Stimulated activated CD8-positive, alpha-beta memory T cell treated with anti-CD3 and anti-CD28 coated beads, Interleukin-7, amount 100 ng/mL, for 24 hours (primary cell): ENCODE data around the gene SEMA7A.
A peak's percentile ranks its signal among the peaks of the same experiment; 100 is the strongest.

Source experiments
- DNase-seq: peaks from one replicate; pipeline ENCODE4 v3.0.0-alpha.2; 2020; ENCODE audit warnings: low read depth

Gene SEMA7A

GRCh38 chr15:74415966-74416916, 17.5 kb downstream of the SEMA7A start:
- DNase-seq, result no peak

- DNase-seq, result no peak
Measured at GRCh38 chr15:74414603-74415338, 19.0 kb downstream of the SEMA7A start.

GRCh38 chr15:74414081-74414580, 19.6 kb downstream of the SEMA7A start:
- DNase-seq, result no peak

GRCh38 chr15:74413350-74414080, 20.2 kb downstream of the SEMA7A start:
- DNase-seq, result no peak

GRCh38 chr15:74412159-74412558, 21.6 kb downstream of the SEMA7A start:
- DNase-seq, result no peak

- DNase-seq, result no peak
Measured at GRCh38 chr15:74411686-74412085, 22.1 kb downstream of the SEMA7A start.

- no peak for DNase-seq
Measured at GRCh38 chr15:74410502-74410901, 23.3 kb downstream of the SEMA7A start.

GRCh38 chr15:74409225-74409624, 24.5 kb downstream of the SEMA7A start:
- no peak for DNase-seq

GRCh38 chr15:74408815-74409214, 24.9 kb downstream of the SEMA7A start:
- no peak for DNase-seq

- no peak for DNase-seq
Measured at GRCh38 chr15:74408385-74408784, 25.4 kb downstream of the SEMA7A start.

- DNase-seq, result no peak
Measured at GRCh38 chr15:74406992-74407705, 26.6 kb downstream of the SEMA7A start.

GRCh38 chr15:74406517-74406916, 27.2 kb downstream of the SEMA7A start:
- no peak for DNase-seq

- no peak for DNase-seq
Measured at GRCh38 chr15:74405823-74406222, 27.9 kb downstream of the SEMA7A start.

- no peak for DNase-seq
Measured at GRCh38 chr15:74403991-74404563, 29.7 kb downstream of the SEMA7A start.

GRCh38 chr15:74403588-74403919, 30.2 kb downstream of the SEMA7A start:
- DNase-seq, result no peak

- DNase-seq, result peak; percentile 69
Measured at GRCh38 chr15:74402873-74403587, 30.7 kb downstream of the SEMA7A start.

GRCh38 chr15:74402337-74402841, 31.4 kb downstream of the SEMA7A start:
- DNase-seq, result no peak

GRCh38 chr15:74400915-74401757, 32.6 kb downstream of the SEMA7A start:
- no peak for DNase-seq

GRCh38 chr15:74400313-74400860, 33.4 kb downstream of the SEMA7A start:
- no peak for DNase-seq
